ENCODE measurements around the gene PLOD1.
A peak's percentile ranks its signal among the peaks of the same experiment; 100 is the strongest.
"Not testable (repeated sequence)": the region's sequence is repeated elsewhere in the genome, so short reads cannot be mapped to it uniquely, and the experiment has no call there.

PLOD1 gene

GRCh38 chr1:11913291-11913690 lies 21.2 kb upstream of the PLOD1 start:
- no peak for DNase-seq

DNA sequence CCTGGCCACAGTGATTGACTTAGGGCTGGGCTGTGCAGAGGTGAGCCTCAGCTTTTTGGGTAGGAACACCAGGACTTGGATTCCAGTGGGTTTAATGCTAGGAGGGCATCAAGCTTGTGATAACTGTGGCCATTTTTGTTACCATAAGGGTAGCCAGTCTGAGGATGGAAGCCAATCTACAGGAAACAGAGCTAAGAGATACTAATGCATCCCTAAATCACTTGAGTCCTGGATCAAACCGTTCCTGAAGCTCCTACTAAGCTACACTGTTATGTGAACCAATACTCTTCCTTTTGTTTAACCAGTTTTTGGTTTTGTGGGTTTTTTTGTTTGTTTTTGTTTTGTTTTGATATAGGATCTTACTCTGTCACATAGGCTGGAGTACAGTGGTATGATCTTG lies 20.5 kb upstream of the PLOD1 start:
- no peak for DNase-seq

DNA sequence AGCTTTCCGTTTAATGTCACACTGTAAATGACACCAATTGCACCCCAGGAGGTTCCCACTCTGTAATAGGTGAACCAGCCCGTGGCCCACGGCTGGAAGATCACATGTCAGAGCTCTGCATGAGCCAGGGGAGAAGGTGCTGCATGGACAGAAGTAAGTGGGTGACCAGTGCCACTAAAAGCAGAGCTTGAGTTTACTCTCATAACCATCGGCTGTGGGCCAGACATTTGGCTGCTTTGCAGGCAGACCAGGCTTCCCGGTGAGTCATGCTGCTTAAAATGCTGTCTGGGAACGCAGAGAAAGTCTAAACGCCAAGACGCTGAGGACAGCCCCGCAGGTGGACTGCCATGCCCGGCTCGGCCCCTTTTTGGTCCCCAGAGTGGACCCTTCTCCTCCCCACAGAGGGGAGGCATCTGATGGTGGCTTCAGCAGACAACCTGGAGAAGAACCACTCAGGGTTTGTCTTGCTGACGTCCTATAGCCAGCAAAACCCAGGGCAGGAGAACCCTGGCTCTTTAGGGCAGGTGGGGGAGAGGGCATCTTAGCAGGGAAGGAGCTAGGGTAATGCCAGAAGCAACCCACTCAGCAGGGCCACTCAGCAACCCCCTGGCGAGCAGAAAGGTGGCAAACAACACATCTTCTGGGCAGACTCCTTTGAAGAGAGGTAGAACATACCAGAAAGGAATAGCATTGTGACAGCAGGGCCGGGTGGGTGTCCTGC lies 15.6 kb upstream of the PLOD1 start:
- no peak for DNase-seq

DNA sequence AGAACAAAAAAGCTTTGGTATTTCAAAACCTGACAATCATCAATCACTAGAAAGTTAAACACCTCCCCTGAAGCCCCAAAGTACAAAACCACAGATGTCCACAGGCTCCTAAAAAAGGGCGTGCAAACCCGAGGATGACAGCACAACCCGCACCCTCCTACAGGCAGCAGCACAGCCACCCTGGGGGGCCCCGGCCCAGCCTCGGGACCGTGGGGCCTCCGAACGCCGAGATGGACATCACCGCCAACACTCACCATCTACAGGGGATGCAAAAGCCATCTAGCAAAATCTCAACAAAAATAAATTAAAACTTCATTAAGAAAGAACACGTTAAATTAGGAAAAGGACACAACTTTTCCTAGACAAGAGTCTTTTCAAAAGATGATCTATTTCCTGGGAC lies 14.9 kb upstream of the PLOD1 start:
- no peak for DNase-seq

GRCh38 chr1:11920239-11920903 lies 14.1 kb upstream of the PLOD1 start:
- no peak for DNase-seq

- DNase-seq, result no peak
These were observed 13.5 kb upstream of the PLOD1 start for GRCh38 chr1:11921022-11921421.

DNA sequence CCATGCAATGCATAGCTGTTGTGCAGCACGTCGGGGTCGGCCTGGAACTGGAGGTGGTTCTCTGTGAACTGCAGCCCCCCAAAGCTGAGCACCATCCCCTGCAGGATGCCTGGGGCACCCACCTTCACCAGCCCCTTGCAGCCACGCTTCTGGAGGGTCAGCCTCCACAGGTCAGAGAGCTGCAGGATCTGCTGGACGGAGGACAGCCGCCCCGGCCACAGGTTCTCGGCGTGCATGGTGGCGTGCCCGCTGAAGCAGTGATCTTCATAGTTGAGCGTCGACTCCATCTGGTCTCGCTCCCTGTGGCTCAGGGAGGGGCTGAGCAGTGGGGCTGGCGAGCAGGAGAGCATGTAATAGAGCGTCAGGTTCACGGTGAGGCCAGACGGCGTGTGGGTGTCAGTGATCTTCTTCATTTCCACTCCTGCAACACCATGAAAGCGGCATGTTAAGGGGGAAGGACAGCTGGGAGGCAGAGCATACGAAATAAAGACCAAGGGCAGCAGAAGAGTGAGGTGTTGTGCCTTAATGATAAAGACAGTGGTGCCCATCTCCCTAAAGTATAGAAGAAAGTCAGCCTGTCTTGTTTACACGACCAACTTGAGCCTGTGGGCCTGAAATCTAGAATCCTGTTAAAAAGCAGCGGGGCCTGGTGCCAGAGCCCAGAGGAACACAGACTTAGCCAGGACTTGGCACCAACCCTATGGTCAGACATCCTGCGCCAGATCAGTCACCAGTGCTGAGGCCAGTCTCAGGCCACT lies 11.3 kb upstream of the PLOD1 start:
- DNase-seq, result no peak

GRCh38 chr1:11923827-11924113 lies 10.7 kb upstream of the PLOD1 start:
- DNase-seq, result no peak

DNA sequence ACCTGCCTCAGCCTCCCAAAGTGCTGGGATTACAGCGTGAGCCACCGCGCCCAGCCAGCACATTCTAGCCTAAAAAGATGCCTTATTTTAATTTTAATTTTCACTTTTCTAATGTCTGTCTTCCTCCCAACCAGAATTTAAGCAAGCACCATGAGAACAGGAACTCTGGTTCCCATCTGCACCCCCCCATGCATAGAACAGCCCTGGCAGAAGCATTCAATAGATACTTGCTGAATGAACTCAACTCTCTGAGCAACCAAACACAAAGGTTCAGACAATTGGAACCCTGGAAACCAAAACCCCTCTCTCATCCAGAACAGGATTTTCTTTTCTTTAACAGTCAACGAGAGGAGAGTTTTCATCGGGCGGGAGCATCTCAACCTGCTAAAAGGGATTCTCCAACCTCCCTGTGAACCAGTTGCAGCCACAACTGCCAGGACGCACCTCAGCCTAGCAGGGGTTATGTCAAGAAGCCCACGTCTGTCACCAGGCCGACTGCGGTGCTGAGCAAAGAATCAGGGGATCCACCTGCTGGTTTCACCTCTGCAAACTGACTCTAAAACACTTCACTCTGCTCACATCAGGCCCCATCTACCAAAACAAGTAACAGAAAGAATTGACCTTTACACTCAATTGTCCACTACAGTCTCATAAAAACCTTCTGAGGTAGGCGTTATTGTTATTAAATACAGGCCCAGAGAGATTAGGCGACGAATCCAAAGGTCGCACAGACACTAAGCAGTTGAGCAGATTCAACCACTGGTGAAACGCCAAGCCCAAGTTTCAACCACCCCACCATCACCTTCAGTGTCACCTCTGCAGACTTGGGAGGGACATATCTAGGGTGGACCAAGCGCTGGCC lies 10.0 kb upstream of the PLOD1 start:
- DNase-seq, result no peak

DNA sequence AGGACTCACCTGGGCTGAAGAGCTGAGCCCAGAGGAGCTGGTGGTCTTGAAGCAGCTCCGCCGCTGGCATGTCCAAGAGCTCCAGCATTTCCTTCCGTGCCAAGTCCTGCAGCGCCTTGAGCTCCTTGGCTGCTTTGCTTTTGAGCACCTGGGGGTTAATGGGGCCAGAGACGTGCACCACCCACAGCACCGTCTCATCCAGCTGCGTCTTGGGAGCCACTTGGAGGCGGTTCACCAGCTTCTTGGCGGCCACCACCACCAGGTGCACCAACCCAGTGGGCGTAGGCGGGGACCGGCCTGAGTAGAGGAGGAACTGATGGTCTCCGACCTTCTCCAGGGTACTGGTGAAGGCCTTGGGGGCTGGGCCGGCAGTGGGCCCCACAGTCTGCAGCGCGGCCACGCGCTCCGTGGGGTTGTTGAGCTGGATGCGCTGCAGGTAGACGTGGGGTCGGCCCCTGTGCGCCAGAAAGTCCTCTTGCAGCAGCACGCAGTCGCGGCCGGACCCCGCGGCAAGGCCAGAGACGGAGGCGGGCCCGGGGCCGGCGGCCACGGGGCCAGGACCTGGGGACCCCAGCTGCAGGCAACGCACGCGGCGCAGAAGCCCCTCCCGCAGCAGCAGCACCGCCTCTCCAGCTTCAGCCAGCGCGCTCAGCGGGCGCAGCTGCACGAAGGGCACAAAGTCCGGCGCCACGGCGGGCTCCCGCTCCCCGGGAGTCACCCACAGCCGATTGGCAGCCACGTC lies 9.2 kb upstream of the PLOD1 start:
- not testable (repeated sequence) for DNase-seq

DNA sequence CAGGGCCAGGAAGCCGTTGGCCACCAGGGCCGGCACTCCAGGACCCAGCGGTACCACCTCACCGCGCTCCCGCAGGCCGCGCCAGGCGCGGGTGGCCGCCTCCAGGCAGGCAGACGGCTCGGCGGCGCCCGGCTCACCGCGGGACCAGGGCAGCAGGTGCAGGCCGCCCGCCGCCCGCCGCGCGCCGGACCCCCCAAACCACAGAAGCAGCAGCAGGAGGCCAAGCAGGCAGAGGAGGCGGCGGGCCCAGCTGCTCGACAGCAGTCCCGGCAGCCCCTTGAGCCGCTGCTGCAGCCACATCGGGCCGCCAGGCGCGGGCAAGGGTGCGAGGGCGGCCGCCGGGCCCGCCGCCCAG lies 8.6 kb upstream of the PLOD1 start:
- DNase-seq, result no peak

DNA sequence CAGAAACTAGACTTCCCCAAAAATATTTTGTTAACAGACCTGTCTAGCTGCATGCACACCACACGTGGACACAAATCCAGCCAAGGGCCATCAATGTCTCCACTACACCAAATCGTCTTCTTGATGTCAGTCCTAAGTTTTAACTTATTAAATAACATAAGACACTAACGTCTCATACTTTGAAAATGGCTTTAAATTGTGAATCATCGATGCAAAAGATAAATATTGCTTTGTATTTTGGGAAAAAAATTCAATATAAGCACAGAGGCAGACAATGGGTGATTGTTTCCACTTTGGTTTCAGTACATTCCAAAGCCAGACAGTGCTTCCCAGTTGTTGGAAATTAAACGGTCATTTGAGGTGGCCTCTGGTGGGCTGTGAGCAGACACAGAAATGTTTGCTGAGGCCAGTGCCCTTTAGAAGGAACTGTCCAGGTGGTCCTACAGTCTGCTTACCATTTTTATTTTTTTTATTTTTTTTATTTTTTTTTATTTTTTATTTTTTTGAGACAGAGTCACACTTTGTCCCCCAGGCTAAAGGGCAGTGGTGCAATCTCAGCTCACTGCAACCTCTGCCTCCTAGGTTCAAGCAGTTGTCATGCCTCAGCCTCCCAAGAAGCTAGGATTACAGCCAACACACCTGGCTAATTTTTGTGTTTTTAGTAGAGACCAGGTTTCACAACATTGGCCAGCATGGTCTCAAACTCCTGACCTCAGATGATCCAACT lies 6.5 kb upstream of the PLOD1 start:
- no peak for DNase-seq

- peak; percentile 78 for DNase-seq
These were observed 4.7 kb upstream of the PLOD1 start for GRCh38 chr1:11929849-11930248.

DNA sequence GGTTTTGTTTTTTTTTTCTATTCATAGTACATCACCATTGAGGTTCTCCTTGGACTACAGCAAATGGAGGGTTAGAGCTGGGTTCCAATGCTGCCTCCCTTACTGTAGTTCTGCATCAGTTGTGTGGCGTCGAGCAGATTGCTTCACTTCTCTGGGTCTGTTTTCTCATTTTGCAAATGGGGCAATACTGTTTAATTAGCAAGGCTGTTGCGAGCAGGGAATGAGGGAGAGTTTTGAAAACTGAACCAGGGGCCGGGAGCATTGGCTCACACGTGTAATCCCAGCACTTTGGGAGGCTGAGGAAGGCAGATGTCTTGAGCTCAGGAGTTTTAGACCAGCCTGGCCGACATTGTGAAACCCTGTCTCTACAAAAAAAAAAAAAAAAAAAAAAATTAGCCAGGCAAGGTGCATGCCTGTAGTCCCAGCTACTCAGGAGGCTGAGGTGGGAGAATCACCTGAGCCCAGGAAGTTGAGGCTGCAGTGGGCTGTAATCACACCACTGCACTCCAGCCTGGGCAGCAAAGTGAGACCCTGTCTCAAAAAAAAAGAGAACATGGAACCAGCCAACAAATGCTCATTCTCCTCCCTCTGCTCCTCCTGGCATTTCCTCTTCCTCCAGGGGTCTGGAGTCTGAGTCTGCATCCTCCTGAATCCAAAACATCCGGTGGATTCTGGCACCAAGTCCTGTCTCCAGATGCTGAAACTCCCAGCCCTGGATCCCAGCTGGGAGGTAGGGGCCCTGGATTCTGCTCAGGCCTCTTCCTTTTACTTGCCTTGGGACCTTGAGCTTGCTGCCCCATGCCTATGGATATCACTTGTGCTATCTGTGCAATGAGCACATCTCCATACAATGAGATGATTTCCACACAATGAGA lies 3.7 kb upstream of the PLOD1 start:
- DNase-seq, result no peak

DNA sequence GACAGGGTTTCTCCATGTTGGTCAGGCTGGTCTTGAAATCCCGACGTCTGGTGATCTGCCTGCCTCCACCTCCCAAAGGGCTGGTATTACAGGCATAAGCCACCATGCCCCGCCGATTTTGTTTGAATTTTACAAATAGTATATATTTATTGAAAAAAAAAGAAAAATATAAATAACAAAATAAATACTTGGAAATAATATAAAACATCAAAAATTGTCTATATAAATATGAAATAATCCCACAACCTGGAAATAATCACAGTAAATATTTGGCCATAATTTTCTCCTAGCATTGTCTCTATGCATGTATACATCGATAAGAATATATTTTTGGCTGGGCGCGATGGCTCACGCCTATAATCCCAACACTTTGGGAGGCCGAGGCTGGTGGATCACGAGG lies 2.7 kb upstream of the PLOD1 start:
- no peak for DNase-seq

DNA sequence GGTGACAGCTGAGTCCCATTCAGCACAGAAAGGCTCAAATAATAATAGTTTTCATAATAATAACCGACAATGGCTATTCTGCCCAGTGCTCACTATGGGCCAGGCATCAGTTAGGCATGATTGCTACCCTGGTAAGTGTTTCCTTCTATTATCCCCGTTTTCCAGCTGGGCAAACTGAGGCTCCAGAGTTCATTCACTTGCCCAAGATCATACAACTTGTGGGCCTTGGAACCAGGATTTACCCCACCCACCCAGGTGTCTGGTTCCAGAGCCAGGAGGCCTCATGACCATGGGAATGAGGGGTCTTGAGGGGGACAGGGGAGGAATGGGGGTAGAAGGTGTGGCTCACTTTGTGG lies 518 bp downstream of the PLOD1 start:
- DNase-seq, result no peak

- not testable (repeated sequence) for DNase-seq
These were observed 1.2 kb downstream of the PLOD1 start for GRCh38 chr1:11935733-11936132.

- DNase-seq, result no peak
These were observed 4.4 kb downstream of the PLOD1 start for GRCh38 chr1:11938722-11939526.

DNA sequence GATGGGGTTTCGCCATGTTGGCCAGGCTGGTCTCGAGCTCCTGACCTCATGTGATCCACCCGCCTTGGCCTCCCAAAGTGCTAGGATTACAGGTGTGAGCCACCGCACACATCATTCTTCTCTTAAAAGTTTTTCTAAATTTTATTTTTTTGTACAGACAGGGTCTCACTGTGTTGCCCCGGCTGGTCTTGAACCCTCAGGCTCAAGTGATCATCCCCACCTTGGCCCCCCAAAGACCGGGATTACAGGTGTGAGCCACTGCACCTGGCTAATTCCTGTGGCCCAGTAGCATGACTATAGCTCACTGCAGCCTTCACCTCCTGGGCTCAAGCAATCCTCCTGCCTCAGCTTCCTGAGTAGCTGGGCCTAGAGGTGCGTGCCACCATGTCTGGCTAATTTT lies 5.3 kb downstream of the PLOD1 start:
- DNase-seq, result not testable (repeated sequence)

DNA sequence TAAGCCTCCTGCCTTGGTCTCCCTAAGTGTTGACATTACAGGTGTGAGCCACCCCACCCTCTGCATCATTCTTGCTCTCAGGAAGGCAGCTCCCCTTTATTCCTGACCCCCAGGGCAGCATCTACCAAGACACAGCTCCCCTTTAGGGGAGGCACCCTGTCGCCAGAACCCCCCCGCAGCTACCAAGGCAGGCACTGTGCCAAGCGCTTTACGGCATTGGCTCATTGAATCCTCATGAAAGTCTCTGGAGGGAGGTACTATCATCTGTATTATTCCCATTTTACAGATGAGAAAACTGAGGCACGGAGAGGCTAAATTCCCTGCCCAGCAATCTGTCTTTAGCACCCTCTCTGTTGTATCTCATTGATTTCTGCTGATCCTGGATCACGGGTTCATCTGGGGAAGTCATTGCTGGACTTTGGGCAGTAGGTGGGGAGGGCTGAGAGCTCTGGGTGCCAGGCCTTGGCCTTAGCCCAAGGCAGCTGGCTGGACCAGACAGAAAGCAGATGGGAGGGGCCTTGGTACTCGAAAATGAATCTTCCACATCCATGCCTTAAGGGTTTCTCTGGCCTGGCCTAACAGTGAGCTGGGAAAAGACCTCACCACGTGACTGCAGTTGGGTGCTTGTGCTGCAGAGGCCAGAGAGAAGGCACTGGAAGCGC lies 5.9 kb downstream of the PLOD1 start:
- no peak for DNase-seq

All from suppressor macrophage treated with lipopolysaccharide for 4 hours (primary cell).